ENCODE measurements around the gene ASB6.
"Not testable (repeated sequence)": the region's sequence is repeated elsewhere in the genome, so short reads cannot be mapped to it uniquely, and the experiment has no call there.

ASB6 gene

GRCh38 chr9:129604766-129605163 is 37.2 kb downstream of the ASB6 start:
- no peak for DNase-seq

- DNase-seq: no peak
Measured at GRCh38 chr9:129604056-129604765, 37.7 kb downstream of the ASB6 start.

GRCh38 chr9:129602598-129603415 is 39.1 kb downstream of the ASB6 start:
- DNase-seq: no peak

GRCh38 chr9:129601082-129601674 is 40.8 kb downstream of the ASB6 start:
- no peak for DNase-seq

GRCh38 chr9:129598089-129598596 is 43.8 kb downstream of the ASB6 start:
- DNase-seq: no peak

GRCh38 chr9:129597355-129598088 is 44.4 kb downstream of the ASB6 start:
- no peak for DNase-seq

- no peak for DNase-seq
Measured at GRCh38 chr9:129596541-129597331, 45.2 kb downstream of the ASB6 start.

GRCh38 chr9:129595903-129596540 is 45.9 kb downstream of the ASB6 start:
- no peak for DNase-seq

- no peak for DNase-seq
Measured at GRCh38 chr9:129595311-129595741, 46.6 kb downstream of the ASB6 start.

GRCh38 chr9:129594632-129595031 is 47.3 kb downstream of the ASB6 start:
- DNase-seq: no peak

- DNase-seq: not testable (repeated sequence)
Measured at GRCh38 chr9:129592790-129593189, 49.2 kb downstream of the ASB6 start.

GRCh38 chr9:129591916-129592315 is 50.0 kb downstream of the ASB6 start:
- no peak for DNase-seq

GRCh38 chr9:129590466-129590865 is 51.5 kb downstream of the ASB6 start:
- DNase-seq: no peak

GRCh38 chr9:129587487-129588262 is 54.3 kb downstream of the ASB6 start:
- no peak for DNase-seq

- DNase-seq: no peak
Measured at GRCh38 chr9:129586685-129587084, 55.3 kb downstream of the ASB6 start.

GRCh38 chr9:129586245-129586644 is 55.7 kb downstream of the ASB6 start:
- no peak for DNase-seq

- no peak for DNase-seq
Measured at GRCh38 chr9:129585352-129585751, 56.6 kb downstream of the ASB6 start.

All from cerebellar nuclear complex (tissue), 1 donor.